Measurements from ENCODE around the gene NET1.

Gene NET1

DNA sequence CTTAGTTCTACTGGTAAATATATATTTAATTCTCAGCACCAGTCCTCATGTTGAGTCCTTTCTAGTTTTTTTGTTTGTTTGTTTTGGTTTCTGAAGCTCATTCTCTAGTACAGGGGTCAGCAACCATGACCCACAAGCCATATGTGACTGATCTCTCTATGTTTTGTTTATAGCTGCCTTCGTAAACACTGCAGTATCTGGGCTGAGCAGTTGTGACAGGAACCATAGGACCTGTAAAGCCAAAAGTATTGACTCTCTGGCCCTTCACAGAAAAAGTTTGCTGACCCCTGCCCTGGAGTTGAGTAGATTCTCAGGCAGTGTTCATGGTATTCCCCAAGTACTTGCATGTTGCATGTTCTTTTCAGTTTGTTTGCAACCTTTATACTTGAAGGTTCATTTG is 20.8 kb downstream of the NET1 start:
- Histone ChIP-seq H3K4me2 (no peak overlapping the region), H3K27me3 (no peaks in the 10 kb centered on the region), H3K4me3 (no peak overlapping the region), H3K9me3 (replicated peaks in 1 of 11) (peaks cover 0 to 8% (median 0%) of the 10 kb centered on the region in 11 experiments; a peak in 6 of 22 replicates), H3K27ac (no peak overlapping the region; a peak in 1 of 22 replicates), H3K36me3 (peaks cover 0 to 49% (median 27%) of the 10 kb centered on the region in 11 experiments; a peak in 19 of 22 replicates), H3K9ac (no peak overlapping the region), H3K4me1 (peaks cover 0 to 4% (median 0%) of the 10 kb centered on the region in 10 experiments; a peak in 2 of 20 replicates), H4K20me1 (peaks cover 0 to 5% (median 0%) of the 10 kb centered on the region in 11 experiments; a peak in 1 of 22 replicates)
- TF ChIP-seq Cebpa-rat (IDR thresholded peaks at IDR 0.05), result no peak

DNA sequence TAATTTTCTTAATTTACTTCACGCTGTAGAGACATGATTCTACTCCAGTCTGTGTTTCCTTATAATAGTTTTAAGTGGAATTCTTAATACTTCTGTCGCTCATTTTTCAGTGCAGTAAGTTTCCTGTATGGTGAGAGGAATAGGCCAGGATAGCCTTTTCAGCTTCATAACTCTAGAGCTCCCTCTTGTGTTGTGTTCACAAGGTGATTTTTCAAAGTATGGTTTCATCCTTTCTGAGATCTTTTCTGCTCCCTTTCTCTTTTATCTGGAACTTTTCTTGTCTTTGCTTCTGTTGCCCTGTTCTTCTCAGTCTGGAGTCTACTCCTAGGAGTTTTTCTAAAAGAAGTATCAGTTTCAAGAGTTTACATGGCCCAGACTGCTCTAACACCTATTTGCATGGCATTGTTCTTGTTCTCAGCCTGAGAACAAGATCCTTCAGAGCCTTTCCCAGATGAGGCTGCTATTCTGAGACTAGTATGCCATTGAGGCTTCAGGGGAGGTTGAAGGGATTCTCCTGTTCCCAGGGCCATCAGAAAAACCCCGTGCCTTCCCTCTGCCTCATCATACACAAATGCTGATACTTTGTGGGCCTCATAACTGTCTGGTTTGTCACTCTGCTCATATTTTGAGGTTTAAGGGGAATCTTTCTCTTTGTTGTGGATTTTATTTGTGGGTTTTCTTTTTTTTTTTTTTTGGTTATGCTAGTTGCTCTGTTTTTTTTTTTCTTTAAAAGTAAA is 21.8 kb downstream of the NET1 start:
- Histone ChIP-seq H3K27me3 (no peaks in the 10 kb centered on the region), H3K4me2 (no peak overlapping the region), H3K9me3 (replicated peaks in 1 of 11) (peaks cover 0 to 8% (median 0%) of the 10 kb centered on the region in 11 experiments; a peak in 6 of 22 replicates), H3K4me3 (no peak overlapping the region), H3K36me3 (peaks cover 0 to 47% (median 28%) of the 10 kb centered on the region in 11 experiments; a peak in 19 of 22 replicates), H3K27ac (peak overlapping the region in 1 of 11 experiments; percentile 12; a peak in 1 of 22 replicates), H4K20me1 (peaks cover 0 to 6% (median 0%) of the 10 kb centered on the region in 11 experiments; a peak in 2 of 22 replicates), H3K4me1 (0 out of 20 replicates have a peak, but pooled peaks cover 0 to 4% (median 0%) of the 10 kb centered on the region in 10 experiments), H3K9ac (peak overlapping the region in 2 of 11 experiments; percentile 20 to 42; a peak in 1 of 22 replicates)
- TF ChIP-seq Cebpa-rat (IDR thresholded peaks at IDR 0.05), result no peak

DNA sequence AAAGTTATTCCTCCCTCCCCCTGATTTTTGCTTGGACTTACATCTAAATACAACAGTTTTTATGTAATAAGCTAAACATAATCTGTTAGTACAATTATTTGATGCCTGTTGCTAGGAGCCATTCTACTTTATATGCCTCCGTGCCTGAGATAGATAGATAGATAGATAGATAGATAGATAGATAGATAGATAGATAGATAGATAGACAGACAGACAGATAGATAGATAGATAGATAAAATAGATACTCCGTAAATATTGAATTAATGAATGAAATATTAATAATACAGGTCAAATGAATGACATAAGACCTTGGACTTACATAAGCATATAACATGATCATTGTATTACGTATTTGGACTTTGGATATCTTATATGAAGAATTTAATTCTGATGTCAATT is 23.0 kb downstream of the NET1 start:
- Histone ChIP-seq H3K27ac (no peak overlapping the region), H3K36me3 (peaks cover 0 to 44% (median 25%) of the 10 kb centered on the region in 11 experiments; a peak in 19 of 22 replicates), H3K9ac (no peak overlapping the region), H3K9me3 (replicated peaks in 1 of 11) (peaks cover 0 to 8% (median 0%) of the 10 kb centered on the region in 11 experiments; a peak in 6 of 22 replicates), H3K4me1 (0 out of 20 replicates have a peak, but pooled peaks cover 0 to 4% (median 0%) of the 10 kb centered on the region in 10 experiments), H3K4me3 (no peak overlapping the region), H3K27me3 (no peaks in the 10 kb centered on the region), H4K20me1 (peaks cover 0 to 15% (median 0%) of the 10 kb centered on the region in 11 experiments; a peak in 2 of 22 replicates), H3K4me2 (no peak overlapping the region)
- no peak for TF ChIP-seq Cebpa-rat (IDR thresholded peaks at IDR 0.05)

DNA sequence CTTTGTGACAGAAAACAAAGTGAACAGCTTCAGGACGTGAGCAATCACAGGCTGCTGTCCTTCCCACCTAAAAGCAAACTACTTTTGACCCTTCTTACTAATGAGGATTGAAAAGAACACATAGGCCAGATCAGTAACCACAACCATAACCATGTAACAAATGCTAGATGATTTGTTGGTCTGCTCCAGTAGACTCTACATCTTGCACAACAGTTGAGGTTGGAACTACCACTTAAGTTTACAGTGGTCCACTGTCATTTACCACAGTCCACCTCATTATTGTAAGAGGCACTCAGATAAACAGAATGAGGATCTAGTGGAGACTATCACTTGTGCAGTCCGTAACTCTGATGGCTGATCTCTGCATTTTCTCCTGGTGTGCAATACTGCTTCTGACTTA is 27.8 kb downstream of the NET1 start:
- Histone ChIP-seq H3K36me3 (peaks cover 0 to 32% (median 10%) of the 10 kb centered on the region in 11 experiments; a peak in 10 of 22 replicates), H3K9me3 (replicated peaks in 1 of 11) (no peaks in the 10 kb centered on the region), H3K4me2 (no peak overlapping the region), H4K20me1 (peaks cover 0 to 19% (median 0%) of the 10 kb centered on the region in 11 experiments; a peak in 2 of 22 replicates), H3K27me3 (no peaks in the 10 kb centered on the region), H3K27ac (no peak overlapping the region), H3K4me3 (no peak overlapping the region), H3K9ac (no peak overlapping the region), H3K4me1 (no peaks in the 10 kb centered on the region)
- TF ChIP-seq Cebpa-rat (IDR thresholded peaks at IDR 0.05), result no peak

DNA sequence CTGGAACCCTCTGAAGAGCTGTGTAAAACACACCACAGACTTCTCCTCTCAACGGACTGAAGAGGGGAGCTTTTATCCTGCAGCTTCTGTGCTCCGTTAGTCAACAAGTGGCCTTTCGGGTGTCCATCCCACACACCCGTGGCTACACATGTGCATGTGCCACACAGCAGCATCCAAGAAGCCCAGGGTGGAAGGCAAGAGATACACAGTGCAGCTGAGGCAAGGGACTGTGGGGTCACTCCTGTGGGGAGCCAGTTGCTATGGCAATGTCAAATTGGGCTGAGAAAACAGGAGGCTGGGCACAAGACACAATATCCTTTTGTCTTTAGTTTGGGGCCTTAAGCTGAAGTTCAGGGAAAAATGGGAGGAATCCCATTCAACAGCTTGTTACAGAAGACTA is 28.7 kb downstream of the NET1 start:
- no peak for TF ChIP-seq Cebpa-rat (IDR thresholded peaks at IDR 0.05)
- Histone ChIP-seq H3K9me3 (replicated peaks in 1 of 11) (no peaks in the 10 kb centered on the region), H4K20me1 (peaks cover 0 to 19% (median 0%) of the 10 kb centered on the region in 11 experiments; a peak in 2 of 22 replicates), H3K4me3 (no peak overlapping the region), H3K27me3 (no peaks in the 10 kb centered on the region), H3K36me3 (peaks cover 0 to 33% (median 10%) of the 10 kb centered on the region in 11 experiments; a peak in 11 of 22 replicates), H3K27ac (no peak overlapping the region), H3K9ac (peak overlapping the region in 1 of 11 experiments; percentile 3; a peak in 1 of 22 replicates), H3K4me1 (peaks cover 0 to 3% (median under 1%) of the 10 kb centered on the region in 10 experiments; a peak in 8 of 20 replicates), H3K4me2 (no peak overlapping the region)

DNA sequence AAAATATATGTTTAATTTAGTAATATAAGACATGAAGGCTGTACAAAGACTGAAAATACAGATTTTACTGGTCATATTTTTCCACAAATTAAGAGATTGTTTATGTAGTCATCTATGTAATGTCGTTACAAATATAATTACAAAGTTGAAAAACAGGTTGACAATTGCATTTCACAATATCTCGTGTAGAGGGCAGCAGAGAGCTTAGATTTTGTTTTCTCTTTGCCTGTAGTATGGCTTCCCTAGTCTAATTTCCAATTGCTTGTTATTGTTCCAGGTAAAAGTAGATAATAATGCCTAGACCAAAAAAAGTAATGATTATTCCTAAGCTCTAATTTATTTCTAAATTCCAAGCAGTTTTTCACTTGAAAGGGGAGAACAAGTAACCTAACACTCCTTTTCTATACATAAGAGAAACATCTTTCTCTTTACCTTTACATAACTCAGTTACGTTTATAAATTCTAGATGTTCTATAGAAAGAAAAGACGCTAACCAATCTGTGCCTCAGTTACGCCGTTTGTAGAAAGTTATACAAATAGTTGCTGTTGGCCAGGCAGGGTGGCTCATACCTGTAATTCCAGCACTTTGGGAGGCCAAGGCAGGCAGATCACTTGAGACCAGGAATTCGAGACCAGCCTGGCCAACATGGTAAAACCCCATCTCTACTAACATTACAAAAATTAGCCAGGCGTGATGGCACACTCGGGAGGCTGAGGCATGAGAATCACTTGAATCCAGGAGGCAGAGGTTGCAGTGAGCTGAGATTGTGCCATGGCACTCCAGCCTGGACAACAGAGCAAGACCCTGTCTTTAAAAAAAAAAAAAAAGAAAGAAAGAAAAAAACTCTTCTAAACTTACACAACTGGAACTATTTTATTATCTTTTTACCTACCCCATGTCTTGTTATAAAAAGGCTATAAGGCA is 30.0 kb downstream of the NET1 start:
- peaks cover 0 to 33% (median 10%) of the 10 kb centered on the region in 11 experiments; a peak in 10 of 22 replicates for H3K36me3 ChIP-seq
- H3K9me3 ChIP-seq (replicated peaks in 1 of 11), result no peaks in the 10 kb centered on the region
- H3K4me3 ChIP-seq, result no peak overlapping the region
- no peaks in the 10 kb centered on the region for H3K27me3 ChIP-seq
- H4K20me1 ChIP-seq, result peaks cover 0 to 19% (median 0%) of the 10 kb centered on the region in 11 experiments; a peak in 2 of 22 replicates
- H3K4me2 ChIP-seq, result no peak overlapping the region
- H3K9ac ChIP-seq, result no peak overlapping the region
- no peak overlapping the region for H3K27ac ChIP-seq
- TF ChIP-seq Cebpa-rat (IDR thresholded peaks at IDR 0.05), result peak in 2 of 11 experiments; percentile 16 to 28; a peak in 1 of 22 replicates
- peaks cover 6 to 15% (median 11%) of the 10 kb centered on the region in 10 experiments; a peak in 19 of 20 replicates for H3K4me1 ChIP-seq

DNA sequence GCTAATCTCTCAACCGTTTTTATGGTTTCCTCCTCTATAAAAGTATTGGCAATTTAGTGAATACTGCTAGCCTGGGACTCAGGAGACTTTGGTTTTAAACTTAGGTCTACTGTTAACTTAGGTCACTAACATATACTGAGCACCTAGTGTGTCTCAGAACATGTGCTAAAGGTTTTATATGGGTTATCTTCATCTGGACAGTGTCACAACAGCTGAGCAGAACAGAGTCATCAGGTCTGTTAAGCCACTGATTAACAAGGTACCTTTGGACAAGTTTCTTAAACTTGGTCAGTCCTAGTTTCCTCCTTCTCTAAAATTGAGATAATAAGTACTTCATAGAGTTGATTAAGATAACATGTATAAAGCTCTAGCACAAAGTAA is 30.6 kb downstream of the NET1 start:
- Histone ChIP-seq H3K27me3 (no peaks in the 10 kb centered on the region), H3K9me3 (replicated peaks in 1 of 11) (no peaks in the 10 kb centered on the region), H3K4me3 (no peak overlapping the region), H3K4me2 (no peak overlapping the region), H3K9ac (no peak overlapping the region), H3K27ac (no peak overlapping the region), H3K36me3 (peaks cover 0 to 33% (median 10%) of the 10 kb centered on the region in 11 experiments; a peak in 10 of 22 replicates), H3K4me1 (peaks cover 11 to 22% (median 17%) of the 10 kb centered on the region in 10 experiments), H4K20me1 (peaks cover 0 to 19% (median 0%) of the 10 kb centered on the region in 11 experiments; a peak in 2 of 22 replicates)
- no peak for TF ChIP-seq Cebpa-rat (IDR thresholded peaks at IDR 0.05)

DNA sequence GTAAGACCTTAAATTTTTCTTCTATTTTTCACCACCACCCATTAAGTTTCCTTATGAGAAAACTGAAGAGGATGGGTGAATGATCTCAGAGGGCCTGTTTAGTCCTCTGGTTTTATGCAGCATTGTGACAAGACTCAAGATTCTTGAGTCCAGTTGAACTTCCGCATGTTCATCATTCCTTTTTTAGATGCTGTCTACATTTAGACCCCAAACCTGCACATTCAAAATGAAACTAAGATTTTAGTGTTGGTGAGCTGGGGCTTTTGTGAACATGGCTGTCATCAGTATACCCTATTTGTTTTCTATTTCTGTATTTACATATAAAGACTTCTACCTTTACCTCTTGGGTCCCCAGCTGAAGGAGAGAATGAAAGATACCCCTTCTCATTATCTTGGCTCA is 31.1 kb downstream of the NET1 start:
- no peak overlapping the region for H3K27ac ChIP-seq
- peaks cover 11 to 26% (median 20%) of the 10 kb centered on the region in 10 experiments for H3K4me1 ChIP-seq
- H4K20me1 ChIP-seq, result peaks cover 0 to 19% (median 0%) of the 10 kb centered on the region in 11 experiments; a peak in 2 of 22 replicates
- no peak overlapping the region for H3K9ac ChIP-seq
- H3K27me3 ChIP-seq, result no peaks in the 10 kb centered on the region
- no peak overlapping the region for H3K4me3 ChIP-seq
- peaks cover 0 to 33% (median 10%) of the 10 kb centered on the region in 11 experiments; a peak in 10 of 22 replicates for H3K36me3 ChIP-seq
- H3K4me2 ChIP-seq, result no peak overlapping the region
- no peaks in the 10 kb centered on the region for H3K9me3 ChIP-seq (replicated peaks in 1 of 11)
- TF ChIP-seq Cebpa-rat (IDR thresholded peaks at IDR 0.05), result no peak
